HG02759 (cell line): ENCODE measurements around the gene IL5RA.

ENCODE experiments used
- ATAC-seq: cut with Tn5 transposase; IDR thresholded peaks from one replicate; pipeline ENCODE4 v1.9.1; 2021; ENCODE audit warnings: mild to moderate bottlenecking, moderate library complexity; ENCODE audit not compliant: unreplicated experiment

The IL5RA gene

GRCh38 chr3:3107858-3108257 is 2.3 kb downstream of the IL5RA start:
- ATAC-seq, result no peak

- no peak for ATAC-seq
Observed at GRCh38 chr3:3107181-3107580, 3.0 kb downstream of the IL5RA start.

- no peak for ATAC-seq
Observed at GRCh38 chr3:3105815-3106214, 4.4 kb downstream of the IL5RA start.

GRCh38 chr3:3105246-3105645 is 4.9 kb downstream of the IL5RA start:
- no peak for ATAC-seq

- ATAC-seq, result no peak
Observed at GRCh38 chr3:3102751-3103150, 7.4 kb downstream of the IL5RA start.

GRCh38 chr3:3101660-3102458 is 8.3 kb downstream of the IL5RA start:
- peak; percentile 41 for ATAC-seq

GRCh38 chr3:3097958-3098357 is 12.2 kb downstream of the IL5RA start:
- ATAC-seq, result peak; percentile 39

- peak; percentile 96 for ATAC-seq
Observed at GRCh38 chr3:3089017-3089416, 21.2 kb downstream of the IL5RA start.

GRCh38 chr3:3087716-3088465 is 22.3 kb downstream of the IL5RA start:
- ATAC-seq, result no peak

GRCh38 chr3:3087279-3087678 is 22.9 kb downstream of the IL5RA start:
- no peak for ATAC-seq

- ATAC-seq, result no peak
Observed at GRCh38 chr3:3086239-3086638, 23.9 kb downstream of the IL5RA start.

- no peak for ATAC-seq
Observed at GRCh38 chr3:3085782-3086181, 24.4 kb downstream of the IL5RA start.

- no peak for ATAC-seq
Observed at GRCh38 chr3:3084890-3085289, 25.3 kb downstream of the IL5RA start.

- ATAC-seq, result peak; percentile 81
Observed at GRCh38 chr3:3082234-3082924, 27.8 kb downstream of the IL5RA start.

- ATAC-seq, result peak; percentile 61
Observed at GRCh38 chr3:3081381-3082233, 28.6 kb downstream of the IL5RA start.

- no peak for ATAC-seq
Observed at GRCh38 chr3:3080309-3080708, 29.9 kb downstream of the IL5RA start.

GRCh38 chr3:3074551-3075257 is 35.5 kb downstream of the IL5RA start:
- peak; percentile 61 for ATAC-seq

GRCh38 chr3:3071136-3071535 is 39.0 kb downstream of the IL5RA start:
- ATAC-seq, result no peak

GRCh38 chr3:3069723-3070122 is 40.5 kb downstream of the IL5RA start:
- no peak for ATAC-seq

- ATAC-seq, result no peak
Observed at GRCh38 chr3:3068358-3068881, 41.8 kb downstream of the IL5RA start.
